Measurements from ENCODE around the gene CPVL.
A peak's percentile ranks its signal among the peaks of the same experiment; 100 is the strongest.

Gene CPVL

DNA sequence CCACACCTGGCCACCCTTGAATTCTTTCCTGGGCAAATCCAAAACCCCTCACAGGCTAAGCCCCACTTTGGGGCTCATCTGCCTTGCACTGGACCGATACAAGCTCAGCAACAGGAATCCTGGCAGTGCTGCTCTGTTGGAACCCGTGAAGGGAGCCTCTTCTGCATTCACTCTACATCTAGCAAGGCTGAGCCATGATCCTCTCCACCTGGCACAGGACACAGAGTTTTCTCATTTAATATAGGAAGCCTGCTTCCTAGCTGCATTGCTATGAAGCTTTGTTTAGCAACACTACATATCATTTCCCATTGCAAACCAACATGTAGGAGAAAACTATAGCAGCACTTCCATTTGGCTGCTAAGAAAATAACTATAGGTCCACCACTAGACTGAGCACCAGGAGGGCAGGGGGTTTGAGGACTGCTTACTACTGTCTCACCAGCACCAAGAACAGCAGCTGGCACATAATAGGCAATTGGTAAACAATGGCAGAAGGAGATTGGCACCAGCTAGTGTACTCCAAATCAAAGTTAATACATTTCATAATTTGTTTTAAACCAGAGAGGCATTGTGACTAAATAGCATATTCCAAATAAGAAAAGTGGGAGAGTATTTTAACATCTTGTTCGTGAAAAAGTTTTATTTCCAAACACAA is 56.1 kb downstream of the CPVL start:
- no peak for DNase-seq

DNA sequence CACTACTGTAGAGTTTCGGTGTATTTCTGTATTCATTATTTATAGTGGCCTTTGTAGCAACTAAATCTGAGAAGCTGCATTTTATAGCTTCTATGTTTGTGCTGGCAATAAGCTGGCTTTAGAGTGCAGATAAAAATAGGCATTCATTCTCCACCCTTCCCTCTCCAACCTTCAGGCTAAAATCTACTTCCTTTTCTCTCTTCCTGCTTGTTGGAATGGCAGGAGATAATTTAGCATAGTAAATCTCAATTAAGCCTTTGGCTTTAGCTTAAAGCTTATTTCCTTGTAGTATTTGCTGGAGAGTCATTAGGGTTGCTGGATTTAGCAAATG is 58.5 kb downstream of the CPVL start:
- DNase-seq: no peak

DNA sequence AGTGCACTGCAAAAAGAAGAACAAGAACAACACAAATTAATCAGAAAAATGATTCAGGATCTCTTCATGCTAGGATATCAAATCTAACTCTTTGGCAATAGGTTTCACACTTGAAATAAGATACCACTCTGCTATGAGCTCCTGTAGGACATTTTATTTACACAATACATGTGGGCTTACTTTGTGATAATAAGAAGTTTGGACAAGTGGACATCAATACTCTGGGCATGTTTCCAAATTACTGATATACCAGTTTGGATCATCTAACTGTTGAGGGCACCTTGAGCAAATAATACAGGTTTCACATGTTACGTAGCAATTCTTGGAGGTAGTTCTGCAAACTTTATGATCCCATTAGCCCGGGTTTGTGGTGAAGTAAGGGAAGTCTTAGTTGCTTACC is 59.8 kb downstream of the CPVL start:
- DNase-seq: no peak

DNA sequence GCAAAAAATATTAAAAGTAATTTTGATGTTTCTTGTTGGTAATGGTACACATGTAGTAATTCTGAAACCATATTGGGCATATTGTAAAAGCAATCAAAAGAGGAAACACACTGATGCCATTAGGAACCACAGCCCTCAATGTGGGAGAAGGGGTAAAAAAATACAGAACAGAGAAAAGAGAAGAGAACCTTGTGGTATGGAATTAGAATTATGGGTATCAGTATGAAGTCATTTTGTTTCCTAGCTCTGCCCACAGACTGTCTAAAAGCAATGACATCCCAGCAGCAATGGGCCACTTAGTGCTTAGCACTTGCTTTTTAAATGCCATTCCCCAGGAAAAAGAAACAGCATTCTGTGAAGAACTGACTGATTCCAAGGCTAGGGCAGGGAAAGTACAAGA is 61.5 kb downstream of the CPVL start:
- DNase-seq: peak; percentile 60 to 83 (median 76)

DNA sequence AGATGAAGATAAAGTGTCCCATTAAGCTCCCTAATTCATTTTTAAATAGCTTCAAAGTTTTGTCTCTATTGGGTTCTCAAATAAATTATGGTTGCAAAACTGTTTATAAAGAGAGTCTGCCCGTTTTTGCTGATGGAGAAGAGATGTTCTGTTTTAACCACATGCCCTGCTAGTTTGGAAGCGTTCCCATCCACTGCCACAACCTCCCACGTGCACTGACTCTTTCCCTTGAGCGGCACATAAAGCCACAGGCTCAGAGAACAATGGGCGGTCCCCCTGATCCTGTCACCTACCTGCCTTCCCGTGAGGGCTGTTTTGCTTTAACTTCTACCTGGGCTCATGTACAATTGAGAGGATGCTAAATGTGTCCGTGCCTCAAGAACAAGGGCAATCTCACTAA is 65.5 kb downstream of the CPVL start:
- DNase-seq: peak in 1 of 3 donors; percentile 10

DNA sequence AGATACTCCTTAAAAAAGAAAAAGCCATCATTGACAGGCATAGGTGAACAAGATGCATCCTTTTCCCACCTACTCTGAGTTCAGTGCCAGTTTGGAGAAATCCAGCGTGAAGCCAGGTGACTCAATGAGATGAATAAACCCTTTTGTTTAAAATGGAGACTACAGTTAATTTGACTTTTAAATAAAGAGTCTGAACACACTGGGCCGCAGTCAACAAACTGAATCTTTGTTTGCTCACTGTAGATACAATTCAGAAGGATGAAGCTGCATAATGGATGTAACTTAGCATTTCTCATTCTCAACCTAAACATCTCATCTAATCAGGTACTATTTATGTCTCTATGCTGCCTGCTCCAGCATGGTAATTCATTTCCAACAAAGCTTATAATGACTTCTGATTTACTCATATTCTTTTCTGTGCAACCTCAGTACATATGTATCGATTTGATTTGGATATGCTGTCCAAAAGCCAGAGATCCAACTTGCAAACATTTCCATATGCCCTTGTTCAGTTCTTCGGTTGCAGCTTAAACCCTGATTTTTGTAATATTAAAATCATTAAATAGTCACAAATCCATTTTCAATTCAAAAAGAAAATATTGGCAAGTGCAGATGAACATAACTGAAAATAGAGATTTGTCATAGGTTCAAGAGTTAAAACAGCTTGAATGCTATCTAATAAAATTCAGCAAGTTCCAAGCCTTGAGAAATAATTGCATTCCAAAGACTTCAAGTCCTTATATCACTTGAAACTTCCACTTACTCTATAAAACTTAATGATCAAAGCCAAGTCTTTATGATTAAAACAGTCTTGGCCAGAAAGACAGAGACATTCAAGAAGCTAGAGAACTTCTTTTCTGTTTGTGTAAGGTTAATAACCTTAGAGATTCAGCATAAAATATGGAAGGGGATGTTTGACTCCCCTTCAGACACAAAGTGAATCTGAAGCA is 67.8 kb downstream of the CPVL start:
- no peak for DNase-seq

DNA sequence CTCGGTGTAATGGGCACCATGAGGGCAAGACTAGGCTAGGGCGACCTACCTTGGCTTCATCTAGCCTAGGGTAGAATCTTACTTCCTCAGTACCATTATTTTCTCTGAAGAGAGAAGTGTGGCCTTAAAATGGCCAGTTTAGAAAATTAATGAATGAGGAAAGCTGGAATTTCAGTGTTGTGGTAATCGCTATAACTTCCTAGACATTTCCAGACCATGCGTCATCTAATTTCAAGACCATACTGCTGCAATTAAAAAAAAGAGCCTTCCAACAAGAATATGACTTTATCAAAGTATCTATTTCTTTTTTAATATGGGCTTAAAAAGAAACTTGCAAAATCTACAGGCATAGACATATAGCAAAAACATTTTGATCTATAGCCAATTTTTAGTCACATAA is 68.5 kb downstream of the CPVL start:
- DNase-seq: no peak

GRCh38 chr7:29077176-29077575 is 69.2 kb downstream of the CPVL start:
- no peak for DNase-seq

DNA sequence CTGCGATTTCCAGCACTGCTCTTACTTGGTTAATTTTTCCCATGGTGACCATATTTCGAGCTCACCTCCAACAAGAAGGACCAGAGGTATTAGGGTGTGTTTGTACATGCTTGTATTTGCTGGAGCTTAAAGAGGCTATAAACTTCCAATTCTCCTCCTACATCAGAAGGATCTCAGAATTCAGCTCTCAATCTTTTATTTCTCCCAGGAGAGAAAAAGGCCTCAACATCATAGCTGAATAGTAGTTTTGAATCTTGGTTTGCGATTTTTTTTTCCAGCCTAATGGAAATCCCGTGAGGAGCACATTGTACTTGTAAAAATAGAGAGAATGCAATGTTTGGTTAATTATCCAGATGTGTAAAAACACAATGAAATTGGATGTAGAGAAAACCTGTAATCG is 69.7 kb downstream of the CPVL start:
- DNase-seq: no peak

GRCh38 chr7:29075606-29076005 is 70.7 kb downstream of the CPVL start:
- no peak for DNase-seq

- no peak for DNase-seq
Observed at GRCh38 chr7:29071203-29071874, 75.0 kb downstream of the CPVL start.

- no peak for DNase-seq
Observed at GRCh38 chr7:29066641-29067040, 79.7 kb downstream of the CPVL start.

- no peak for DNase-seq
Observed at GRCh38 chr7:29065181-29065857, 81.0 kb downstream of the CPVL start.

GRCh38 chr7:29063872-29064271 is 82.5 kb downstream of the CPVL start:
- DNase-seq: no peak

DNA sequence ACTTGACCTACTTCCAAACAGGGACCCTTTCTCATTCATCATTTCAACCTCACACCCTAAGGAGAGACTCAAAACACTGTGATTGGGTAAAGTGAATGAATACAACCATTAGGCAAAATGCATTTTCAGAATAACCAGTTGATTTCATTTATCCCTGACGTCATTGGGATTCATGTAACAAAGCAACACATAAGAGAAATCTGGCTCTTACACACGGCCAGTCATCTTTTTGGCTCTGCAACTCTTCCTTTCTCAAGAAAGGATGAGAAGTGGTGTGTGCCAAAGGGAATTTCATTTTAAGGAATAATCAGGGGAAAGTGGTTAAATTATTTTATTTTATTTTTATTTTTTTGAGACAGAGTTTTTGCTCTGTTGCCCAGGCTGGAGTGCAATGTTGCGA is 83.1 kb downstream of the CPVL start:
- no peak for DNase-seq

GRCh38 chr7:29053105-29053872 is 93.0 kb downstream of the CPVL start:
- DNase-seq: peak; percentile 13 to 28 (median 26)

GRCh38 chr7:29046978-29047377 is 99.4 kb downstream of the CPVL start:
- DNase-seq: no peak

DNA sequence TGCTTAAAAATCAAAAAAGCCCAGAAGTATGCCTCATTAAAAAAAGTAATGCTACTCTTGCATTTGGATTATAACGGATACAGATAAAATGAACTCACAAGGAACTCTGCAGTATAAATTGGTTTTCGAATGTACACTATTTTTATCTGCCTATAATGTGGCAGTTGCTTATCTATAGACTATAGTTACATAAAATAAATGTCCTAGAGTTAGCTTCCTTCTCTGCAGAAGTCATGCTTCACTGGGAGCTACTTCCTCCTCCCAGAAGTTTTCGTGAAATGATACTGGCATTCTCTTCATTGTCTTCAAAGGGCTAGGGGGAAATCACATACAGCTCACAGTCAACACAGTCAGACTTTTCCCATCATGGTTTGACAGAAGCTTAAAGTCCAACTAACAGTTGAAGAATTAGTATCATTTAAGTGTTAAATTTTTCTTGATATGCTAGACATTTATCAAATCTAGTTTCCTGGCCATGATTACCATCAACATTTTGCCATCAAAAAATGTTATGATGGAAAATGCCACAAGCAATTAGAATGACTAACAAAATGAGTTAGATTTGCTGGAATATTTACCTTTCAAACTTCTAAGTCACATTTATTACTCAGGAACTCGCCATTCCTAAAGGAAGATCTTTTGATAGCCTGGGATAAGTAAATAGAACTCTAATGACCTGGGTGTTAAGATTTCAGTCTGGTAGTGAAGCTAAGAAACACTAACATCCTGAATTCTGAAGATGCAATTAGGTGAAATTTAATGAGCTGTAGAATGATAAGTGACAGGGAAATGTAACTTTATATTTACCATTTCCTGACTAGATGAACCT is 100.9 kb downstream of the CPVL start:
- peak in 2 of 3 donors; percentile 9 to 13 for DNase-seq

GRCh38 chr7:29044554-29044953 is 101.8 kb downstream of the CPVL start:
- DNase-seq: no peak

GRCh38 chr7:29043576-29043975 is 102.8 kb downstream of the CPVL start:
- DNase-seq: peak; percentile 41 to 62 (median 58)

GRCh38 chr7:29042824-29043231 is 103.5 kb downstream of the CPVL start:
- DNase-seq: no peak
